Stimulated activated memory B cell treated with anti-CD40 and anti-IgM and Interleukin-4, amounts not matched to agents 10 μg/mL and 1 μg/mL and 100 μg/mL, for 72 hours (primary cell): ENCODE data around the gene RING1.

Source experiments
- ATAC-seq: fragments of 150-1000 bp; cut with Tn5 transposase; 2 replicates; pipeline ENCODE4 v1.10.0; 2021
- H3K27ac Mint-ChIP-seq: one replicate; pipeline ENCODE4 v1.8.0; 2022; ENCODE audit warnings: mild to moderate bottlenecking, mixed read lengths
- H3K27me3 Mint-ChIP-seq: one replicate; pipeline ENCODE4 v1.8.0; 2022; ENCODE audit warnings: mixed read lengths
- H3K36me3 Mint-ChIP-seq: one replicate; pipeline ENCODE4 v1.8.0; 2022; ENCODE audit warnings: mixed read lengths
- H3K4me1 Mint-ChIP-seq: one replicate; pipeline ENCODE4 v1.8.0; 2022; ENCODE audit warnings: mixed read lengths
- H3K4me3 Mint-ChIP-seq: one replicate; pipeline ENCODE4 v1.8.0; 2022; ENCODE audit warnings: mild to moderate bottlenecking, moderate library complexity, mixed read lengths
- H3K9me3 Mint-ChIP-seq: one replicate; pipeline ENCODE4 v1.8.0; 2022; ENCODE audit warnings: mixed read lengths

The RING1 gene

GRCh38 chr6:33259032-33259431 is 50.7 kb downstream of the RING1 start:
- no peaks in the 10 kb centered on the region for H3K4me1 Mint-ChIP-seq
- no peak overlapping the region for H3K27ac Mint-ChIP-seq
- ATAC-seq: no peak
- no peak overlapping the region for H3K4me3 Mint-ChIP-seq
- no peaks in the 10 kb centered on the region for H3K9me3 Mint-ChIP-seq
- peaks cover 43% of the 10 kb centered on the region for H3K36me3 Mint-ChIP-seq
- H3K27me3 Mint-ChIP-seq: no peaks in the 10 kb centered on the region
